ENCODE data around the gene ARID4B.

GRCh38 chr1:235341334-235341733 is 13.4 kb upstream of the ARID4B start:
- no peak for TF ChIP-seq CTCF (IDR thresholded peaks at IDR 0.05 in 2 of 3, conservative IDR thresholded peaks at IDR 0.05 in 1 of 3; ENCODE audit: borderline replicate concordance in 1 of 3, insufficient read depth in 1 of 3, low read depth in 2 of 3, low read length in 2 of 3)
- TF ChIP-seq SIN3A (IDR thresholded peaks at IDR 0.05; ENCODE audit: low read depth) = no peak
- TF ChIP-seq REST (IDR thresholded peaks at IDR 0.05; ENCODE audit: low read depth) = no peak
- no peak for TF ChIP-seq EGR1 (IDR thresholded peaks at IDR 0.05; ENCODE audit: low read depth)
- TF ChIP-seq YY1 (IDR thresholded peaks at IDR 0.05; ENCODE audit: extremely low read depth, insufficient replicate concordance, low read depth, low read length) = no peak
- no peak for TF ChIP-seq JUND (IDR thresholded peaks at IDR 0.05)
- no peak for TF ChIP-seq POLR2A (IDR thresholded peaks at IDR 0.05; ENCODE audit: borderline replicate concordance, extremely low read depth, insufficient read depth, insufficient read length)
- no peak for TF ChIP-seq TCF7L2 (IDR thresholded peaks at IDR 0.05; ENCODE audit: borderline replicate concordance, extremely low read depth, insufficient read depth, insufficient read length)
- TF ChIP-seq EZH2 (IDR thresholded peaks at IDR 0.05) = no peak
- TF ChIP-seq POLR2AphosphoS5 (IDR thresholded peaks at IDR 0.05; ENCODE audit: low read depth, low read length) = no peak
- TF ChIP-seq CEBPB (IDR thresholded peaks at IDR 0.05; ENCODE audit: low read depth) = no peak
- TF ChIP-seq EZH2phosphoT487 (IDR thresholded peaks at IDR 0.05; ENCODE audit: borderline replicate concordance) = no peak
- TF ChIP-seq ZFX (IDR thresholded peaks at IDR 0.05) = no peak
- TF ChIP-seq CBX3 (IDR thresholded peaks at IDR 0.05; ENCODE audit: low read depth) = no peak
